ENCODE results near the gene ZBTB20.

The ZBTB20 gene

DNA sequence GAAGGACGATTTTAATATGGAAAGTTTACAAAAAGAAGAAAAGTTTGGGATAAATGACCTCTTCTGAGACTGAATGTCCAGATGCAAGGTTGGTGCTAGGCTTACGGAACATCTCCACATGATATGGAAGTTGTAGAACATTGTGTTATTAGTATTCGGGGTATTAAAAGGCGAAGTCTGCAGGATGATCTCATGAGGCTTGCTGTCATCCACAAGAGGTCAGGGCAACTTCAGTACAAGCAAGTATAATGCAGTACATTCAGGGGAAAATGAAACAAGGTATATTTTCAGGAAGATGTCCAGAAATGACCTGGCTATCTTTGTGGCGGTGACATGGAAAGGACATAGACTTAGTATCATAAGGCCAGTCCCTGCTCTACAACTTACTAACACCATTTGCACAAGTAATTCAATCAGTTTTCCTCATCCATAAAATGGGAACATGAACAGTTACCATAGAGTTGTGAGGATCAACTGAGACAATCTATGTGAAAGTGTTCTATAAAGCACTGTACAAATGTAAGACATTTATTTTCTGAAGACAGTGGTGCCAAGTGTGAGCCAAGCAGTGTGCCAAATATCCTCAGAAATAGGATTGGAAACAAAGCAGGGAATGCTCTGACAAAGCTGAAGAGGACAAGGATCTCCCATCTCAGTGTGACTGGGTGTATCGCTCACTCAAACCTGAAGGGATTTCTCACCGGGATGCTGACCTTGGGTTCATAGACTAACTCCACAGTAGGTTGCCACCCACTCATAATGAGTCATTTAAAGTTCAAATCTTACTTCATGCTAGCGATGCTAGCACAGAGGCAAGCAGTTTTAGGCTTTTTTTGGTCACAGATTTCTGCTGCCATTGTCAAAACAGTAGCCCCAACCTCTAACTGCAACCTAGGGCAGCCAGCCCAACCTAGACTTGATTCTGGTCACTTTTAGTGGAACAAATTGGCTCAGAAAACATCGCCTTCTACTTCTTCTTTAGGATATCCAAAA lies 735.0 kb downstream of the ZBTB20 start:
- DNase-seq (ENCODE audit: low spot score) = no peak
- TF ChIP-seq, protein P1, sequence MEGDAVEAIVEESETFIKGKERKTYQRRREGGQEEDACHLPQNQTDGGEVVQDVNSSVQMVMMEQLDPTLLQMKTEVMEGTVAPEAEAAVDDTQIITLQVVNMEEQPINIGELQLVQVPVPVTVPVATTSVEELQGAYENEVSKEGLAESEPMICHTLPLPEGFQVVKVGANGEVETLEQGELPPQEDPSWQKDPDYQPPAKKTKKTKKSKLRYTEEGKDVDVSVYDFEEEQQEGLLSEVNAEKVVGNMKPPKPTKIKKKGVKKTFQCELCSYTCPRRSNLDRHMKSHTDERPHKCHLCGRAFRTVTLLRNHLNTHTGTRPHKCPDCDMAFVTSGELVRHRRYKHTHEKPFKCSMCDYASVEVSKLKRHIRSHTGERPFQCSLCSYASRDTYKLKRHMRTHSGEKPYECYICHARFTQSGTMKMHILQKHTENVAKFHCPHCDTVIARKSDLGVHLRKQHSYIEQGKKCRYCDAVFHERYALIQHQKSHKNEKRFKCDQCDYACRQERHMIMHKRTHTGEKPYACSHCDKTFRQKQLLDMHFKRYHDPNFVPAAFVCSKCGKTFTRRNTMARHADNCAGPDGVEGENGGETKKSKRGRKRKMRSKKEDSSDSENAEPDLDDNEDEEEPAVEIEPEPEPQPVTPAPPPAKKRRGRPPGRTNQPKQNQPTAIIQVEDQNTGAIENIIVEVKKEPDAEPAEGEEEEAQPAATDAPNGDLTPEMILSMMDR (IDR thresholded peaks at IDR 0.05; ENCODE audit: extremely low read depth, missing control alignments) = peak; percentile 10

DNA sequence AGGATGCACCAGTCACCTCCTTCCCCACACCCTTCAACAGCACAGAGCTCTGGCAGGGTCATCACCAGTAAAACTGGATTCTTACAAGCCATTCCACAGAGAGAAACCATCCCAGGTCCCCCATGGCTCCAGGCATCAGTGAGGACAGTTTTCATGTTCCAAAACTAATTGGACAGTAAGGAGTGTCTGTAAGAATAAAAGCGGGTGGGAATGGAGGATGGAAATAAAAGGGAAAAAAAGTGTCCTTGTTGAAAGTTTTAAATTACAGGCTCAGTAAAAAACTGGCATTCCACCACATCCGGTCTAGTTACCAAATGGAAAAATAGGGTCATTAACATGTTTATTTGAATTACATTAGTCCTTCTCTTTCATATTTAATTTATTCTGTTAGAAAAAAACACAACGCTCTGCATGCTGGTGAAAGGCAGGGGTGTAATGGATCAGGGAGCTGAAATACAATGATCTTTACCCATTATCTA lies 735.9 kb downstream of the ZBTB20 start:
- DNase-seq (ENCODE audit: low spot score) = no peak
- TF ChIP-seq, protein P1 (IDR thresholded peaks at IDR 0.05; ENCODE audit: extremely low read depth, missing control alignments) = no peak

DNA sequence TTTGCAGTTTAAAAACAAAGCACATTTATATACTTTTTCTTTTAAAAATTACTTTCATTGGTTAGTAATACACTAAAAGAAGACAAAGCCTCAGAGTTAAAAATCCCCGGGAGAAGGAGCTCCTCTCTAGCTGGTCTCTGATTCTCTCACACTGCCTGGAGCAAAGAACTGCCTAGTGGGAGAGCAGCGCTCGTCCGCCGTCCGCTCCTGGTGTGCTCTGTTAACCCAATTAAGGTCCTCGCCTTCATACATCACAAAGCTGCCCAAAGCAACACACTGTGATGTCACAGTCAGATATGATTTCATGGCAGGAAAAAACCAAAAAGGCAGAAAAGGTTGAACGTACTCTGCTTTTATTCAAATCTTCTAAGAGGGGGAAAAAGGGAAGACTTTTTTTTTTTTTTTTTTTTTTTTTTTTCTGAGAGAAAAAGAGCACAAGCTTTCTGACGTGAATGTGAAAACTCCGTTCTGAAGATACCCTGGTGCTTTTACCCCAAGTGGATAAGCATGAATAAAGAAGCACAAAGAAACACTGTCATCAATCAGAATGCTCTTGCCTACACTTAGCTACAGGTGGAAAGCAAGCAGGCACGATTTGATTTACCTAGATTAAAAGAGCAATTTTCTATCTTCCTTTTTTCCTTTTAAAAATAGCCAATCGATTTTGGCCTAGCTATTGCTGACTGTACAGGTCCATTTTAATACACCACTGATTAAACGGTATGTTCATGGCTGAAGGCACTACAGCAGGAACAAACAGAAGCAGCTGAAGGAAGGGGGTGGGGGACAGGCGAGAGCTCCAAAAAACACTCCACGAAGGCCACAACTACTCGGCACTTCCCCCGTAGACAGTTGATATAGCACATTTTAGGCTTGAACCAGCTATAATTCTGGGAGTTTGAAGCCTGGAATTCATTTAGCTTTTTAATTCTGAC lies 738.1 kb downstream of the ZBTB20 start:
- TF ChIP-seq, protein P1 (IDR thresholded peaks at IDR 0.05; ENCODE audit: extremely low read depth, missing control alignments) = no peak
- no peak for DNase-seq (ENCODE audit: low spot score)

DNA sequence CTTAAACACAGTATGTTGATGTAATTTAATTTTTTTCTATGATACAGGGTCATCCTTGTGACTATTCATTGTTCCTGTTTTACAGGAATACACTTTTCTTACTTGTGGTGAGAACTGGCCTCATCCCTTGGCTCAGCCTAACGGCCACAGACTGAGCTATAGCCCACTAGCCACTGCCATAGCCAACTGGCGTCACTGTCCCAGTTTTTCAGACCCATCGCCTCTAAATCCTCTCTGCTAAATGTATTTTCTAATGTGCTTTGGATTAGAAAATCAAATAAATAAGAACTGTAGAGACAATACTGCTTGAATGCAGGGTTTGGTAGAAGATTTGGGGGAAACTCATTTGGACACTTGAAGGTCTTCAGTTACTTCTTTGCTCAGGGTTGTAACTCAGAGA lies 740.2 kb downstream of the ZBTB20 start:
- TF ChIP-seq, protein P1 (IDR thresholded peaks at IDR 0.05; ENCODE audit: extremely low read depth, missing control alignments) = no peak
- no peak for DNase-seq (ENCODE audit: low spot score)

DNA sequence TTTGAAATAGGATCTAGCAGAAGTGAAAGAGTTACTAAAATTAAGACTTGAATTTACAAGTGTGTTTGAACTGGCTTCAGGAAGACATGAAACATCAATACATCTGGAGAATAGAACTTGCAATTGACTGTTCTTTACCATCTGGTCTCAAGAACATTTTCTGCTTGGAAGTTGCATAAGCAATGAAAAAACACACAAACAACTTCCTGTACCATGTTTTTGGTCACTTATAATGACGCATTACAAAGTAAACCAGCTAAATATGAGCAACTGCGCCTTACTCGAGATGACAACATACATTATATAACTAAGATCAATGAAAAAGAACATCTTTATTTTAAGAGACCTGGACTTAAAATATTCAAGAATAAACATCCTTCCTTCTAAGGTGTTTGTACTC lies 740.8 kb downstream of the ZBTB20 start:
- no peak for DNase-seq (ENCODE audit: low spot score)
- TF ChIP-seq, protein P1 (IDR thresholded peaks at IDR 0.05; ENCODE audit: extremely low read depth, missing control alignments) = no peak

DNA sequence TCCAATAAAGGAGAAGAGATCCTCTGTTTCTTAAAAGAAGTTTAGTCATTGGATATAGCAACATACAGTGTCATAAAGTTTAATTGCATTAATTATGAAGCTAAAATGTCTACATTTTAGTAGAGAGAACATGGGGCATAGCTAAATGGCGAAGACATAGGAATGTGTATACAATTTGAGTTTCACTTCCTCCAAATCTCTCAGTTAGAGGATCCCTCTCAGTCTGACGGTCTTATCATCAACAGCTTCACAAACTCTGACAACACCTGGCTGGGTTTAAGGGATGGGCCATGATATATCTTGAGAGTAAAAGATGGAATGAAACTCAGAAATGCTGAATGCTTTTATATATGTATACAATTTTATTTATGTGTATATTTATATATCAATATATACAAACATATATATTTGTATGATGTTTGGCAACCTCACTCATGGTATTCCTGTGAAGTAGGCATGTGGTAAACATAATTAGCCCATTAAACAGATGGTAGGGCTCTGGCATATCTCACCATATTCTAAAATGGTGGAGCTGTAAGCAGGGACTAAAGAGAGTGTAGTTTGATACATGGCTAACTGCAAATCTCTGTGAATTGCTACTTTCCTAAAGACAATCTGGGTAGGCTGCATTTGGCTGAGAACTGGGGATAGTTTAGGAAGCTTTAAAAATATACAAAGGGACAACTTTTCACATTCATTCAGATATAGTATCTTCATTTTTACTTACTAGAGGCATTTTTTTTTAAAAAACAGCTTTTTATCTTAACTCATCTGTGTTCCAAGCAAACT lies 741.7 kb downstream of the ZBTB20 start:
- TF ChIP-seq, protein P1 (IDR thresholded peaks at IDR 0.05; ENCODE audit: extremely low read depth, missing control alignments) = no peak
- peak; percentile 6 for DNase-seq (ENCODE audit: low spot score)

Data from GM20000 (cell line).